ENCODE data around the gene TSPYL6. TPM values are rescaled to one million over a fixed set of nuclear protein-coding genes. Genes with fewer than 3 reads are reported as not detected.

The TSPYL6 gene
- total and polyA plus RNA-seq, 2 donors (not counting 3 experiments of a cell fraction or from before 2014, with no cell fraction given), result 0.03 TPM; not detected in 1

GRCh38 chr2:54224997-54225396 lies 31.0 kb downstream of the TSPYL6 start:
- no TSS peak for BruUV-seq (replicated peaks)
- no peaks in the 10 kb centered on the region for H3K36me3 ChIP-seq (ENCODE audit: control insufficient read depth in 2 of 2, extremely low read depth in 1 of 2, insufficient read depth in 2 of 2, low read length in 2 of 2)
- intact Hi-C loops (cut with micrococcal nuclease) (loop anchor here (5.0 kb wide), 1 partner anchor 73 kb away; no protein-coding TSS in a partner anchor), dilution Hi-C loops (cut with MboI; ENCODE audit: extremely low pct_ligation_motif_present, low sequenced_read_pairs) (no loop called here)
- FAIRE-seq, result no peak
- no peak overlapping the region for H3K4me2 ChIP-seq (ENCODE audit: insufficient read depth, low read length)
- no peak overlapping the region for H3K27ac ChIP-seq (ENCODE audit: insufficient read depth, low read depth, low read length)
- POLR2A ChIA-PET, result no interaction called here
- no peaks in the 10 kb centered on the region for H4K20me1 ChIP-seq (replicated peaks; ENCODE audit: control insufficient read depth, extremely low read depth, insufficient read depth, low read length)
- no peaks in the 10 kb centered on the region for H3K27me3 ChIP-seq (ENCODE audit: control insufficient read depth in 2 of 2, insufficient read depth in 2 of 2, low read length in 2 of 2)
- no peaks in the 10 kb centered on the region for H3K9me3 ChIP-seq (replicated peaks; ENCODE audit: control insufficient read depth, insufficient read depth, low read length)
- H2AFZ ChIP-seq (ENCODE audit: low read depth, low read length), result no peak overlapping the region
- H3K79me2 ChIP-seq (ENCODE audit: control insufficient read depth, insufficient read depth, low read length), result no peaks in the 10 kb centered on the region
- no peak for TF ChIP-seq EZH2 (IDR thresholded peaks at IDR 0.05; ENCODE audit: borderline replicate concordance, low read depth, low read length, severe bottlenecking)
- TF ChIP-seq POLR2A (IDR thresholded peaks at IDR 0.05; ENCODE audit: low read depth, low read length), result no peak
- H3K9me1 ChIP-seq (replicated peaks; ENCODE audit: control insufficient read depth, extremely low read depth, insufficient read depth, low read length), result no peaks in the 10 kb centered on the region
- peaks cover 8% of the 10 kb centered on the region for H3K4me1 ChIP-seq (ENCODE audit: control insufficient read depth, extremely low read depth, insufficient read depth, low read length)
- no peak overlapping the region for H3K4me3 ChIP-seq (replicated peaks in 1 of 3; ENCODE audit: insufficient read depth in 1 of 3, low read depth in 1 of 3, low read length in 3 of 3)
- no peak overlapping the region for H3K9ac ChIP-seq (replicated peaks; ENCODE audit: extremely low read depth, insufficient read depth, low read length)
- DNase-seq (ENCODE audit: low read depth, low spot score), result no peak
- CTCF ChIA-PET, result no interaction called here

- no peak for TF ChIP-seq MYC (IDR thresholded peaks at IDR 0.05; ENCODE audit: low read depth, low read length)
- no peak for TF ChIP-seq POLR2AphosphoS5 (IDR thresholded peaks at IDR 0.05; ENCODE audit: insufficient read depth, low read depth, low read length)
- TF ChIP-seq JUN (IDR thresholded peaks at IDR 0.05; ENCODE audit: borderline replicate concordance, insufficient read depth, insufficient read length, low read depth), result no peak
- no peak for TF ChIP-seq GATA2 (IDR thresholded peaks at IDR 0.05; ENCODE audit: insufficient read depth, insufficient read length, low read depth, low read length)
- no peak for TF ChIP-seq MAX (IDR thresholded peaks at IDR 0.05; ENCODE audit: insufficient read depth, insufficient read length)
- intact Hi-C loops (cut with micrococcal nuclease), result no loop called here
- BruUV-seq (replicated peaks), result no TSS peak
Observed at GRCh38 chr2:54213082-54213481, 42.9 kb downstream of the TSPYL6 start.

More at GRCh38 chr2:54213082-54213481, 42.9 kb downstream of the TSPYL6 start:
- H3K4me2 ChIP-seq (ENCODE audit: insufficient read depth, low read length), result no peak overlapping the region
- H3K9me3 ChIP-seq (replicated peaks; ENCODE audit: control insufficient read depth, insufficient read depth, low read length), result no peaks in the 10 kb centered on the region
- no peaks in the 10 kb centered on the region for H3K9me1 ChIP-seq (replicated peaks; ENCODE audit: control insufficient read depth, extremely low read depth, insufficient read depth, low read length)
- H2AFZ ChIP-seq (ENCODE audit: low read depth, low read length), result no peak overlapping the region
- H4K20me1 ChIP-seq (replicated peaks; ENCODE audit: control insufficient read depth, extremely low read depth, insufficient read depth, low read length), result no peaks in the 10 kb centered on the region
- H3K27ac ChIP-seq (ENCODE audit: insufficient read depth, low read depth, low read length), result no peak overlapping the region
- H3K36me3 ChIP-seq (ENCODE audit: control insufficient read depth in 2 of 2, extremely low read depth in 1 of 2, insufficient read depth in 2 of 2, low read length in 2 of 2), result no peaks in the 10 kb centered on the region
- DNase-seq (ENCODE audit: low read depth, low spot score) (no peak), FAIRE-seq (no peak)
- dilution Hi-C loops (cut with MboI; ENCODE audit: extremely low pct_ligation_motif_present, low sequenced_read_pairs), result no loop called here
- H3K4me1 ChIP-seq (ENCODE audit: control insufficient read depth, extremely low read depth, insufficient read depth, low read length), result no peaks in the 10 kb centered on the region
- CTCF ChIA-PET, result interaction anchor here (0.9 to 1.2 kb wide), 2 partner anchors 13 to 290 kb away, joined by 3 read pairs; no protein-coding TSS in a partner anchor
- H3K4me3 ChIP-seq (replicated peaks in 1 of 3; ENCODE audit: insufficient read depth in 1 of 3, low read depth in 1 of 3, low read length in 3 of 3), result no peak overlapping the region
- no peaks in the 10 kb centered on the region for H3K79me2 ChIP-seq (ENCODE audit: control insufficient read depth, insufficient read depth, low read length)
- POLR2A ChIA-PET, result no interaction called here
- no peak overlapping the region for H3K9ac ChIP-seq (replicated peaks; ENCODE audit: extremely low read depth, insufficient read depth, low read length)
- no peaks in the 10 kb centered on the region for H3K27me3 ChIP-seq (ENCODE audit: control insufficient read depth in 2 of 2, insufficient read depth in 2 of 2, low read length in 2 of 2)
